SK-N-SH treated with all-trans-retinoic acid at 6 μM for 48 hours (cell line): ENCODE results near the gene CATSPER4.

Experiments
- ARNTL ChIP-seq: fragments of 450-650 bp; formaldehyde crosslinking; IDR thresholded peaks from 2 replicates; pipeline ENCODE4 v1.5.0; 2020; ENCODE audit warnings: low read depth, mild to moderate bottlenecking, moderate library complexity, borderline replicate concordance
- CSDC2 ChIP-seq: fragments of 250-450 bp; sonication (Bioruptor Pico); IDR thresholded peaks from 2 replicates; pipeline ENCODE4 v1.5.0; 2020; ENCODE audit warnings: mild to moderate bottlenecking, moderate library complexity
- GLIS3 ChIP-seq: fragments of 250-450 bp; sonication (Bioruptor Pico); IDR thresholded peaks from 2 replicates; pipeline ENCODE4 v1.5.0; 2020; ENCODE audit warnings: mild to moderate bottlenecking, moderate library complexity
- POU6F1 ChIP-seq: fragments of 250-450 bp; sonication (Bioruptor Pico); IDR thresholded peaks from 2 replicates; pipeline ENCODE4 v1.8.0; 2021; ENCODE audit warnings: low read depth, mild to moderate bottlenecking, moderate library complexity, borderline replicate concordance
- TCF4 ChIP-seq: fragments of 250-450 bp; sonication (Bioruptor Pico); IDR thresholded peaks from 2 replicates; pipeline ENCODE4 v1.8.0; 2021; ENCODE audit warnings: mild to moderate bottlenecking, moderate library complexity, borderline replicate concordance
- TSHZ2 ChIP-seq: fragments of 250-450 bp; sonication (Bioruptor Pico); IDR thresholded peaks from 2 replicates; pipeline ENCODE4 v1.5.0; 2020; ENCODE audit warnings: mild to moderate bottlenecking, moderate library complexity
- ZNF8 ChIP-seq: fragments of 450-650 bp; formaldehyde crosslinking; IDR thresholded peaks from 2 replicates; pipeline ENCODE4 v1.5.0; 2020; ENCODE audit warnings: mild to moderate bottlenecking, moderate library complexity
- TF ChIP-seq, protein P1 (sequence below): fragments of 250-450 bp; sonication (Bioruptor Pico); IDR thresholded peaks from 2 replicates; pipeline ENCODE4 v1.8.0; 2020; ENCODE audit warnings: mild to moderate bottlenecking, moderate library complexity, borderline replicate concordance
- TF ChIP-seq, protein P2 (sequence below): fragments of 250-450 bp; sonication (Bioruptor Pico); IDR thresholded peaks from 2 replicates; pipeline ENCODE4 v1.5.1; 2020; ENCODE audit warnings: low read depth, mild to moderate bottlenecking, moderate library complexity

DNA sequence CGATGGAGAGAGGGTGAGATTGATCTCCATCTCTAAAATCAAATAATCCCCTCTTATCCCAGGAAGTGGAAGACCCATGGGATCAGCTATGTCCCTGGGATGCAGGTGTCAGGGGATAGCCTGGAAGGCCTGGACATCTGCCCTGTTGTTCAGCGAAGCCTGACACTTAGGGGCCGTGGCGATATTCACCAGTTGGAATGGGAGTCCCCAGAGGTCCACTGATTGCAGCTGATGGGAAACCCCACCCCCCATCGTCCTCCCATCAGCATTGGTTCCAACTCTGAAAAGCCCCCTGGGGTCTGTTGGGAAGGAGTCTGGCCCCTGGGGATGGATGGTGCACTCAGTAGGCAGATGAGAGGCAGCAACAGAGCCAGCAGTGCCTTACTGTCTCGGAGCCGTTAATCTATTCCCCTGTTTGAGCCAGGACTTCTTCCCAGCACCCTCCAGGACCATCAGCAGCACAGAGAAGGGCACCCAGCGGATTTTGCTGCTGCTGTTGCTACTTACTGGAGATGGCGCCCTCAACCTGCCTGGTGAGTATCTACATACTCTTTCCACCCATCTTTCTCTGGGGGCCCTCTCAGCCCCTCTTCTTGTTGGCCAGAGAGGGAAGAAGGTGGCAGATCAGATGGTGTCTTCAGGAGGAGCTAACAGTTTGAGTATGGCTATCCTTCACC, 13.4 kb downstream of the CATSPER4 start:
- TF ChIP-seq CSDC2 (CRISPR knock-in tag) (no peak), TCF4 (no peak), ZNF8 (CRISPR knock-in tag) (no peak), ARNTL (CRISPR knock-in tag) (no peak), POU6F1 (CRISPR knock-in tag) (no peak), TSHZ2 (no peak), GLIS3 (no peak)
- TF ChIP-seq, protein P1, sequence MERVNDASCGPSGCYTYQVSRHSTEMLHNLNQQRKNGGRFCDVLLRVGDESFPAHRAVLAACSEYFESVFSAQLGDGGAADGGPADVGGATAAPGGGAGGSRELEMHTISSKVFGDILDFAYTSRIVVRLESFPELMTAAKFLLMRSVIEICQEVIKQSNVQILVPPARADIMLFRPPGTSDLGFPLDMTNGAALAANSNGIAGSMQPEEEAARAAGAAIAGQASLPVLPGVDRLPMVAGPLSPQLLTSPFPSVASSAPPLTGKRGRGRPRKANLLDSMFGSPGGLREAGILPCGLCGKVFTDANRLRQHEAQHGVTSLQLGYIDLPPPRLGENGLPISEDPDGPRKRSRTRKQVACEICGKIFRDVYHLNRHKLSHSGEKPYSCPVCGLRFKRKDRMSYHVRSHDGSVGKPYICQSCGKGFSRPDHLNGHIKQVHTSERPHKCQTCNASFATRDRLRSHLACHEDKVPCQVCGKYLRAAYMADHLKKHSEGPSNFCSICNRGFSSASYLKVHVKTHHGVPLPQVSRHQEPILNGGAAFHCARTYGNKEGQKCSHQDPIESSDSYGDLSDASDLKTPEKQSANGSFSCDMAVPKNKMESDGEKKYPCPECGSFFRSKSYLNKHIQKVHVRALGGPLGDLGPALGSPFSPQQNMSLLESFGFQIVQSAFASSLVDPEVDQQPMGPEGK = no peak
- TF ChIP-seq, protein P2, sequence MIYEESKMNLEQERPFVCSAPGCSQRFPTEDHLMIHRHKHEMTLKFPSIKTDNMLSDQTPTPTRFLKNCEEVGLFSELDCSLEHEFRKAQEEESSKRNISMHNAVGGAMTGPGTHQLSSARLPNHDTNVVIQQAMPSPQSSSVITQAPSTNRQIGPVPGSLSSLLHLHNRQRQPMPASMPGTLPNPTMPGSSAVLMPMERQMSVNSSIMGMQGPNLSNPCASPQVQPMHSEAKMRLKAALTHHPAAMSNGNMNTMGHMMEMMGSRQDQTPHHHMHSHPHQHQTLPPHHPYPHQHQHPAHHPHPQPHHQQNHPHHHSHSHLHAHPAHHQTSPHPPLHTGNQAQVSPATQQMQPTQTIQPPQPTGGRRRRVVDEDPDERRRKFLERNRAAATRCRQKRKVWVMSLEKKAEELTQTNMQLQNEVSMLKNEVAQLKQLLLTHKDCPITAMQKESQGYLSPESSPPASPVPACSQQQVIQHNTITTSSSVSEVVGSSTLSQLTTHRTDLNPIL (CRISPR knock-in tag) = no peak
